Adrenal gland (tissue), 12 donors: Measurements from ENCODE around the gene FZR1. TPM values are rescaled to one million over a fixed set of nuclear protein-coding genes. Genes with fewer than 3 reads are reported as not detected.

Experiments used
- DNase-seq, 7 donors: peaks; one replicate each; pipeline ENCODE4 v3.0.0-alpha.2; 2019 to 2020
- H3K27ac ChIP-seq, 5 donors: fragments of 200-600 bp; sonication (generic) in 4 of 5; 1 replicate in 3 of 5; 2 replicates in 2 of 5; pipeline versions ENCODE4 v1.5.1 to v1.8.0; 2016 to 2020; ENCODE audit warnings: mild to moderate bottlenecking in 1 of 5
- H3K27me3 ChIP-seq: fragments of 200-600 bp; 2 replicates; pipeline ENCODE4 v1.8.0; 2021
- H3K36me3 ChIP-seq, 2 donors: fragments of 200-600 bp; replicated peaks in 1 of 2; 1 replicate in 1 of 2; 2 replicates in 1 of 2; pipeline versions ENCODE4 v1.5.1 to v1.8.0; 2018 to 2022
- H3K4me1 ChIP-seq, 2 donors: fragments of 200-600 bp; replicated peaks in 1 of 2; 1 replicate in 1 of 2; 2 replicates in 1 of 2; pipeline versions ENCODE4 v1.5.1 to v1.8.0; 2018 to 2021
- H3K4me3 ChIP-seq, 4 donors: fragments of 200-600 bp; sonication (generic) in 3 of 4; one replicate each; pipeline ENCODE4 v1.5.1; 2016 to 2018
- H3K9me3 ChIP-seq, 3 donors: fragments of 200-600 bp; sonication (generic) in 1 of 3; replicated peaks in 1 of 3; 1 replicate in 2 of 3; 2 replicates in 1 of 3; pipeline versions ENCODE4 v1.5.1 to v1.8.0; 2016 to 2021
- POLR2A ChIP-seq, 2 donors: fragments of 450-650 bp; IDR thresholded peaks; one replicate each; pipeline ENCODE4 v1.6.1; 2017; ENCODE audit warnings: antibody characterized with exemption in 2 of 2, mild to moderate bottlenecking in 2 of 2, moderate library complexity in 1 of 2
- WGBS, 4 donors: extraction: QIAGEN DNeasy Blood & Tissue Kit in 2 of 4; methylation state at CpG; one replicate each; pipeline versions ENCODE4 v1.1.5 to v1.1.7; 2013 to 2017; 5-methylcytosine and 5-hydroxymethylcytosine counted together
- intact Hi-C, 2 donors: fragments of 100-400 bp; cut with DNase I; formaldehyde crosslinking; loops; one replicate each; pipeline versions ENCODE4 v1.14.1 to v1.15.0; 2022 to 2023
- polyA plus RNA-seq, 3 donors: library from polyadenylated mRNA; stranded (reverse); fragments of 200-250 nt in 2 of 3; fragments of 350-450 nt in 1 of 3; fragmentation: Illumina TruSeq in 1 of 3; extraction: RNeasy Lipid Tissue Mini Kit (QIAGEN cat#74804) in 1 of 3; gene quantifications; one replicate each; pipeline ENCODE4 v1.2.3, GENCODE V29; 2013 to 2014
- total RNA-seq, 9 donors: library from RNA; depleted of rRNA in 4 of 9; stranded (reverse); fragments of >200 nt in 4 of 9; fragments of 120-200 nt in 1 of 9; fragmentation: NEBNext Ultra II Directional in 1 of 9; extraction: Animal tissue kit (Norgen Biotek cat#: 25700) in 1 of 9; gene quantifications; one replicate each; pipeline versions ENCODE4 v1.1.0 to v1.2.4, GENCODE V29; 2013 to 2023
- TF ChIP-seq, protein P1 (sequence below), 6 experiments: fragments of 450-650 bp in 4 of 6; fragments of 200-600 bp in 2 of 6; sonication (generic) in 1 of 6; IDR thresholded peaks; 1 replicate in 5 of 6; 2 replicates in 1 of 6; pipeline versions ENCODE4 v1.5.1 to v1.8.0; 2016 to 2021; ENCODE audit warnings: antibody characterized with exemption in 6 of 6, mild to moderate bottlenecking in 2 of 6, moderate library complexity in 1 of 6
- donor health status: healthy with polysubstance abuse.
- donor health status: Bipolar disorder and iron deficiency.
- donor health status: DM: yes; HTN: yes; CAD: no.
- donor health status: DM: no; HTN: no; CAD: no.
- donor health status: DM: no; HTN: no; CAD: no.
- donor health status: DM: yes; HTN: yes; CAD: no.

FZR1 gene
- total and polyA plus RNA-seq, 12 donors = 17.9 to 85.0 (median 38.0) TPM

DNA sequence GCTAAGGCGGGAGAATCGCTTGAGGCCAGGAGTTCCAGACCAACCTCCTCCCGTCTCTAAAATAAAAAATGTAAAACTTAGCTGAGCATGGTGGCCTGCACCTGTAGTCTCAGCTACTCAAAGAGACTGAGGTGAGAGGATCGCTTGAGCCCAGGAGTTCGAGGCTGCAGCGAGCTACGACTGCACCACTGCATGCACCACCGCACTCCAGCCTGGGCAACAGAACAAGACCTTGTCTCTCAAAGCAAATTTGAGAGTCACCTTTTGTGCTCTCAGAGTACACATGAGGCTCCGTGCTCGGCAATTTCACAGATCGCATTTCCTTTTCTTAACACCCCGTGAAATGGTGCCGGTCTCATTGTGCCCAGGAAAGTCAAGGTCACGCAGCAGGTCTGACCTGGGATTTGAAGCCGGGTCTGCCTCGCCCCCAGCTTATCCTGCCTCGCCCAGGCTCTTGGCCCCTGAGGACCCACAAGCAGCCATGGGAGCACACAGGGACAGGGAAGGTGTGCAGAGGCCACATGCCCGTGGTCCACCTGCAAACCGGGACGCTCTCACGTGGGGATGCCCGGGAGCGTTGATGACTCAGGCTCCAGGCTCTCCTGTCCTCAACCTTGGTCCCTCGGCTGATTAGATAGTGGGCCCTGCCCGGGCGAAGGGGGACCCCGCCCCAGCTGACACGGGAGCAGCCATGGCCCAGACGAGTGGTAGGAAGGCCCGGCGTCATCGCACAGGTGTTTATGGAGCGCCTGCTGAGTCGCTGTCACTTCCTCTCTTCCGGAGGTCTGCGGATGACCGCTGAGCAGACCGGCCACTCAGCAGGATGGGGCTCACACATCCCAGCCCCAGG lies 24.6 kb upstream of the FZR1 start:
- Histone ChIP-seq H3K27me3 (peaks cover 14% of the 10 kb centered on the region), H3K9me3 (no peaks in the 10 kb centered on the region), H3K36me3 (no peaks in the 10 kb centered on the region), H3K4me3 (no peak overlapping the region), H3K4me1 (no peaks in the 10 kb centered on the region), H3K27ac (no peak overlapping the region)
- TF ChIP-seq, protein P1, sequence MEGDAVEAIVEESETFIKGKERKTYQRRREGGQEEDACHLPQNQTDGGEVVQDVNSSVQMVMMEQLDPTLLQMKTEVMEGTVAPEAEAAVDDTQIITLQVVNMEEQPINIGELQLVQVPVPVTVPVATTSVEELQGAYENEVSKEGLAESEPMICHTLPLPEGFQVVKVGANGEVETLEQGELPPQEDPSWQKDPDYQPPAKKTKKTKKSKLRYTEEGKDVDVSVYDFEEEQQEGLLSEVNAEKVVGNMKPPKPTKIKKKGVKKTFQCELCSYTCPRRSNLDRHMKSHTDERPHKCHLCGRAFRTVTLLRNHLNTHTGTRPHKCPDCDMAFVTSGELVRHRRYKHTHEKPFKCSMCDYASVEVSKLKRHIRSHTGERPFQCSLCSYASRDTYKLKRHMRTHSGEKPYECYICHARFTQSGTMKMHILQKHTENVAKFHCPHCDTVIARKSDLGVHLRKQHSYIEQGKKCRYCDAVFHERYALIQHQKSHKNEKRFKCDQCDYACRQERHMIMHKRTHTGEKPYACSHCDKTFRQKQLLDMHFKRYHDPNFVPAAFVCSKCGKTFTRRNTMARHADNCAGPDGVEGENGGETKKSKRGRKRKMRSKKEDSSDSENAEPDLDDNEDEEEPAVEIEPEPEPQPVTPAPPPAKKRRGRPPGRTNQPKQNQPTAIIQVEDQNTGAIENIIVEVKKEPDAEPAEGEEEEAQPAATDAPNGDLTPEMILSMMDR (IDR thresholded peaks at IDR 0.05) = no peak
- no peak for TF ChIP-seq POLR2A (IDR thresholded peaks at IDR 0.05)
- peak in 4 of 7 donors; percentile 59 to 71 (median 67) for DNase-seq
- intact Hi-C loops = no loop called here
- WGBS, 4 donors = 44 to 58% (median 51%) methylated on average over 9 to 38 of the region's 38 CpGs

DNA sequence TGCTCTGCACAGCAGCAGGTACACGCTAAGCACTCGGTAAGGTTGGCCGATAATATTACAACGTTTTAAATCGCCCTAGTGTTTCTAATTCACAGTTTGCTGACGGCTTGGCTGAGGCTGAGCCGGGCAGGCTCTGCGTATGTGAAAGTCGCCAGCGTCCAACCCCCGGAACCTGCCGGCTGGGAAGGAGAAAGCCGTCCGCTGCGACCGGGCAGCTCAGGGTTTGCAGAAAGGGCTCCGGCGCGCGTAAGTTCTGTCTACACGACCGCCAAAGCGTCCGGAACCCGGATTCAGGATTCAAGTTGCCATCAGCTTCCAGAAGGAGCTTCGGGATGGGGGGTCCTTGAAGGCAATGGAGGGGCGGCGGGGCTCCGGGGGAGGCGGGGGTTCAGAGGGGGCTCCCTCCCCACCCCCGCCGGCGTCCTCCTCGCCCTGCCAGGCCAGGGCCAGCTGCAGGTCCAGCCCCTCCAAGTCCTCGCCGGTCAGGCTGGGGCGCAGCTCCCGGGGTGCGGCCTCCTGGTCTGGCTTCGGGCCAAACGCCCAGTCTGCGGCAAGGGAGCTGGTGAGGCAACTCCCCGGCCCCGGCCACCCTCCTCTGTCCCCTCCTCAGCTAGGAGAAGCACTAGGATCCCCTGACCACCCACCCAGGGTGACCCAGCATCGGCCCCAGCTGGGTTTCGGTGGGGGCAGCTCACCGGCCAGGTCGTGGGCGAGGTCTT lies 23.4 kb upstream of the FZR1 start:
- no peak for DNase-seq
- Histone ChIP-seq H3K27ac (no peak overlapping the region), H3K27me3 (peaks cover 14% of the 10 kb centered on the region), H3K4me3 (no peak overlapping the region), H3K36me3 (no peaks in the 10 kb centered on the region), H3K9me3 (no peaks in the 10 kb centered on the region), H3K4me1 (no peaks in the 10 kb centered on the region)
- intact Hi-C loops = no loop called here
- 62 to 70% (median 65%) methylated on average over 32 to 49 of the region's 49 CpGs for WGBS, 4 donors
- TF ChIP-seq, protein P1 (IDR thresholded peaks at IDR 0.05) = no peak
- TF ChIP-seq POLR2A (IDR thresholded peaks at IDR 0.05) = no peak

DNA sequence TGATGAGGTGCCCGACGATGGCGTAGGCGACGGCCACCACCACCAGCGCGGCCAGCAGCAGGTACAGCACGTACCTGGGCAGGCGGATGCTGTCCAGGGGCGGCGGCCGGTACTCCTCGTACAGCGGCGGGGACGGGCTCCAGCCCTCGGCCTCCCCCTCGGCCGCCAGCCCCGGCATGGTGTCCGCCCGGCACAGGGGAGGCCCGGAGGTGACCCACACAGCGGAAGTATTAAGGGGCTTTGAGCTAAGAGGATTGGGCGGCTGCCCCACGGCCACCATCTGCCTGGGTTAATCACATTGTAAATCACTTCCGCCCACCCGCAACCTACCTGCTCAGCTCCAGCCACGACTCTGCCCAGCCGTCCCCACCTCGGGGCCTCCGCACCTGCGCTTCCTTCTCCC lies 22.9 kb upstream of the FZR1 start, which contains the start of gene SMIM44:
SMIM44 (minus strand) TSS at position 216 of the 403 bp plus-strand sequence; CDS start at position 178, 38 bp downstream.
- Histone ChIP-seq H3K27me3 (peaks cover 14% of the 10 kb centered on the region), H3K27ac (no peak within 1 kb of the TSS), H3K4me3 (no peak within 1 kb of the TSS), H3K4me1 (no peaks in the 10 kb centered on the region), H3K9me3 (no peaks in the 10 kb centered on the region), H3K36me3 (no peaks in the 10 kb centered on the region)
- intact Hi-C loops = no loop called here
- DNase-seq = no peak
- WGBS, 4 donors = 63 to 71% (median 67%) methylated on average over 7 to 33 of the region's 33 CpGs
- no peak for TF ChIP-seq POLR2A (IDR thresholded peaks at IDR 0.05)
- TF ChIP-seq, protein P1 (IDR thresholded peaks at IDR 0.05) = no peak

DNA sequence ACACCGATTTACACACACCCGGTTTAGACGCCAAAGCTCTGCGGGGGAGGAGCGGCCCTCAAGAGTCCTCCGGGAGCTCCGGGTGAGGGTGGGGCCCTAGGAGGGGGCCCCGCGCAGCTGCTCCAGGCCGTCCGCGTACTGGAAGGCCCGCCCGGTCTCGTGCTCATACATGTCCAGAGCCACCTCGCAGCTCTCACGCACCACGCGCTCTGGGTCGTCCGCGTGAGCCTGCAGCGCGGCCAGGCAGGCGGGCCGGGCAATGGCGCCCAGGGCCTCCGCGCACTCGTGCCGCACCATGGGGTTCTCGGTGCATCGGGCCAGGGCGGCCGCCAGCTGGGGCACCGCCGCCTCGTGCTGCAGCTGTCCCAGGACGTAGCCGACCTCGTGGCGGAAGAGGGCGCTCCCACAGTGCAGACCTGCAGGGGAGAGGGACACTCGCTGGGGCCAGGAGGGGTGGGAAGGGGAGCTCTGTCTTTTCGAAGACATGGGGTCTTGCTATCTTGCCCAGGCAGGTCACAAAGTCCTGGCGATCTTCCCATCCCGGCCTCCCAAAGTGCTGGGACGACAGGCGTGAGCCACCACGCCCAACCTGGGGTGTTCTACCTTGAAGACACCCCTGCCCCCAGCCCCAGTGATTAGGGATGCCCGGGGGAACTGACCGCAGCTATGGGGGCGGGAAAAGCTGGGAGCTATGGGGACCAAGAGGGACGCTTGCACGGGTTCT lies 14.6 kb upstream of the FZR1 start:
- H3K9me3 ChIP-seq = no peaks in the 10 kb centered on the region
- TF ChIP-seq, protein P1 (IDR thresholded peaks at IDR 0.05) = no peak
- no peak for TF ChIP-seq POLR2A (IDR thresholded peaks at IDR 0.05)
- intact Hi-C loops = no loop called here
- 88 to 96% (median 96%) methylated on average over 14 to 55 of the region's 55 CpGs for WGBS, 4 donors
- peaks cover 0 to 51% of the 10 kb centered on the region in 2 donors for H3K36me3 ChIP-seq
- no peak overlapping the region for H3K4me3 ChIP-seq
- no peak for DNase-seq
- H3K27ac ChIP-seq = no peak overlapping the region
- no peaks in the 10 kb centered on the region for H3K27me3 ChIP-seq
- H3K4me1 ChIP-seq = no peaks in the 10 kb centered on the region
